HG03442 (cell line): ENCODE measurements around the gene SMAP1.
"Not testable (repeated sequence)": the region's sequence is repeated elsewhere in the genome, so short reads cannot be mapped to it uniquely, and the experiment has no call there.

Source experiments
- ATAC-seq: cut with Tn5 transposase; IDR thresholded peaks from one replicate; pipeline ENCODE4 v1.9.1; 2021; ENCODE audit warnings: mild to moderate bottlenecking, moderate library complexity; ENCODE audit not compliant: unreplicated experiment

The SMAP1 gene

DNA sequence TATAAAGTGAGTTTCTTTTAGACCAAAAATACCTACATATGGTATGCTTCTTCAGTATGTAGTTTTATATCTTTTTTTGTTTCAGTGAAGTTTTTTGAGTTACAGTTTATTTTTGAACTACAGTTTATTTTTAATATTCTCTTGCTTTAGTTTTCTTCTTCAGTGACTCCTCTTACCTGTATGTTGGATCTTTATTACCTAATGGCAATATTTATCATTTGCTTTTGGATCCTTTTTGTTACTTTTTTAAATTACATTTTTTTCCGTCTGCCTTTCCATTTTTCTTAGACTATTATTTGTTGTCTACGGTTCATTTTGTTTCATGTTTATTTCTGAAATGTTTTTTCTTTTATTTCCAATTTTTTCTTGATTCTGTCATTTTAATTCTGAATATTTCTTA, 71.9 kb downstream of the SMAP1 start:
- ATAC-seq, result no peak

DNA sequence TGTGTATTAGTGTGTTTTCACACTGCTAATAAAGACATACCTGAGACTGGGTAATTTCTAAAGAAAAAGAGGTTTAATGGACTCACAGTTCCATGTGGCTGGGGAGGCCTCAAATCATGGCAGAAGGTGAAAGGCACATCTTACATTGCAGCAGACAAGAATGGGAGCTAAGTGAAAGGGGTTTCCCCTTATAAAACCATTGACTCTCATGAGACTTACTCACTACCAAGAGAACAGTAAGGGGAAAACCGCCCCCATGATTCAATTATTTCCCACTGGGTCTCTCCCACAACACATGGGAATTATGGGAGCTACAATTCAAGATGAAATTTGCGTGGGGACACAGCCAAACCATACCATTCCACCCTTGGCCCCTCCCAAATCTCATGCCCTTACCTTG, 73.1 kb downstream of the SMAP1 start:
- ATAC-seq, result not testable (repeated sequence)

DNA sequence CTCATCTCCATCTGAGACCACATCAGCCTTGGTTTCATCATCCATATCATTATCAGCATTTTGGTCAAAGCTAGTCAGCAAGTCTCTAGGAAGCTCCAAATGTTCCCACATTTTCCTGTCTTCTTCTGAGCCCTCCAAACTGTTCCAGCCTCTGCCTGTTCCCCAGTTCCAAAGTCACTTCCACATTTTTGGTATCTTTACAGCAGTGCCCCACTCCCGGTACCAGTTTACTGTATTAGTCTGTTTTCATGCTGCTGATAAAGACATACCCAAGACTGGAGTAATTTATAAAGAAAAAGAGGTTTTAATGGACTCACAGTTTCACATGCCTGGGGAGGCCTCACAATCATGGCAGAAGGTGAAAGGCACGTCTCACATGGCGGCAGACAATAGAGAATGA, 74.8 kb downstream of the SMAP1 start:
- not testable (repeated sequence) for ATAC-seq

DNA sequence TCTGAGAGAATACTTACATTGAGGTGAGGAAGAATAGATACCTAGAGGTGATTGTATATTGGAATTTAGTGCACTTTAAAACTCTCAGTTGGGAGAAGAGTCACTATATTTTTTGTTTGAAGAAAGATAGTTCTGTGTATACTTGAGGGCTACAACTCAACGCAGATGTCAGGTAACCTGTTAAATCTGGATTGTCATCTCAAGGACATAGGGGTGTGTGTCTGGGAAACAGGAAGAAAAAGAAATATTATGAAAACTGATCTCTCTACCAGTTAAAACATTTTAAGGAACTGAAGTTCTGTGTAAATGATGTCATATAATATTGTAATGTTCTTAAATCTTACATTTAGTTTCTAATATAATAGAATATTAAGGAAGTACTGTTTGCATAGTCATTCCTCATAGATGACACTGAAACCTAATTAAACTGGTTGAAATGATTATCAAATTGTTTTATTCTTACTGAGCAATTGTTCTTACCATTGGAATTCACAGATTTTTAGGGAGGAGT, 86.2 kb downstream of the SMAP1 start:
- ATAC-seq, result no peak

DNA sequence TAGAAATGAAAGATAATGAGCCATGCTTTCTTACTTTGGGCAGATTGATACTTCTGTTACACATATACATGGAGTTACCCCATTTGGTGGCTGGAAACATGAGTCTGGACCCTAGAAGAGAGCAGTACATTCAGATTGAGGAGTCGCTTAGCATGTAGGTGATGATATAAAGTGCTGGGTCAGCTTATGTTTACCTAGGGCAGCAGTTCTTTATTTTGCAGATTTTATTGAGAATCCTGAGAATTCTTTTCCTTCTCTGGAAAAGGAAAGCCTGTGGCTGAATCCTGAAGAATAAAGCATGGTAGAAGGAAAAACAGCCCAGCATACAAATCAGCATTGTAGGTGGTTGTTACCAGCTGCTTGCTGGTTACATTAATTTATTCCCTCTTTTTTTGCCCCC, 91.2 kb downstream of the SMAP1 start:
- ATAC-seq, result no peak

DNA sequence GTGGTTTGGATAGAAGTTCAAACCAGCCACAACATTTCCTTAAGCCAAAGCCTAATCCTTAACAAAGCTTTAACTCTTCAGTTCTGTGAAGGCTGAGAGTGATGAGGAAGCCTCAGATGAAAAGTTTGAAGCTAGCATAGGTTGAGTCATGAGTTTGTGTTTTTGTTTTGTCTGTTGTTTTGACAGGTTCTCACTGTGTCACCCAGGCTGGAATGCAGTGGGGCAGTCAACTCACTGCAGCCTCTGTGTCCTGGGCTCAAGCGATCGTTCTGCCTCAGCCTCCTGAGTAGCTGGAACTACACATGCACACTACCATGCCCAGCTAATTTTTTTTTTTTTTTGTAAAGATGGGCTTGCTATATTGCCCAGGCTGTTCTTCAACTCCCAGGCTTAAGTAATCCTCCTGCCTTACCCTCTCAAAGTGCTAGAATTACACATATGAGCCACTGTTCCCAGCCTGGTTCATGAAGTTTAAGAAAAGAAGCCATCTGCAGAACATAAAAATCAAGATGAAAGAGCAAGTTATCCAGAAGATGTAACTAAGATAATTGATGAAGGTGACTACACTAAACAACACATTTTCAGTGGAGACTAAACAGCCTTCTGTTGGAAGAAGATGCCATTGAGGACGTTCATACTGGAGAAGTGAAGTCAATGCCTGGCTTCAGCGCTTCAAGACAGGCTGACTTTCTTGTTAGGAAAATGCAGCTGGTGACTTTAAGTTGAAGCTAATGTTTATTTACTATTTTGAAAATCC, 96.2 kb downstream of the SMAP1 start:
- ATAC-seq, result no peak

DNA sequence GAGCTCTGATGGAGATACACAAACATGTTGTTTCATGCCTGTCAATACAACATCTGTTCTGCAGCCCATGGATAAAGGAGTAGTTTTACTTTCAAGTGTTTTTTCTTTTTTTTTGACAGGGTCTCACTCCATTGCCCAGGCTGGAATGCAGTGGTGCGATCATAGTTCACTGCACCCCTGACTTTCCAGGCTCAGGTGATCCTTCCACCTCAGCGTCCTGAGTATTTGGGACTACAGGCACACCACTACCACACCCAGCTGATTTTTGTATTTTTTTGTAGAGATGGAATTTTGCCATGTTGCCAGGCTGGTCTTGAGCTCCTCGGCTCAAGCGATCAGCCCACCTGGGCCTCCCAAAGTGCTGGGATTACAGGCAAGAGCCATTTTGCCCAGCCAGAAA, 97.0 kb downstream of the SMAP1 start:
- no peak for ATAC-seq

DNA sequence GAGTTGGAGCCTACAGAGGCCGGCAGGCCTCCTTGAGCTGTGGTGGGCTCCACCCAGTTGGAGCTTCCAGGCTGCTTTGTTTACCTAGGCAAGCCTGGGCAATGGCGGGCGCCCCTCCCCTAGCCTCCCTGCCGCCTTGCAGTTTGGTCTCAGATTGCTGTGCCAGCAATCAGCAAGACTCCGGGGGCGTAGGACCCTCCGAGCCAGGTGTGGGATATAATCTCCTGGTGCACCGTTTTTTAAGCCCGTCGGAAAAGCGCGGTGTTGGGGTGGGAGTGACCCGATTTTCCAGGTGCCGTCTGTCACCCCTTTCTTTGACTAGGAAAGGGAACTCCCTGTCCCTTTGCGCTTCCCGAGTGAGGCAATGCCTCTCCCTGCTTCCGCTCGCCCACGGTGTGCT, 103.7 kb downstream of the SMAP1 start:
- ATAC-seq, result not testable (repeated sequence)

DNA sequence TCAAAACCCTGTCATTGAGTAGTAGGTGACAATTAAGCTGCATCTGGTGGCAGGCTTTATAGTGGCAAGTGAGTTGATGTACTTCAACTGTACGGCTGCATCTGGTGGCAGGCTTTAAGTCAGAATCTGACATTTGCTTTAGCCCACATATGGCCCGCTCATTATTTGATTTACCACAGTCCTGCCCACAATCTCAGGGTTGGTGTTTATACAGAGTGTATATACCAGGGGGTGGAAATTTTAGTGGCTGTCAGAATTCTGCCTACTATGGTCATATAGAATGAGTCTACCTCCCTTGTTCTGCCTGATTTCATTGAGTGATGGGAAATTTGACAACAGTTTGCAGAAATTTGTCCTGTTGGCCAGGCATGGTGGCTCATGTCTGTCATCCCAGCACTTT, 112.3 kb downstream of the SMAP1 start:
- no peak for ATAC-seq

DNA sequence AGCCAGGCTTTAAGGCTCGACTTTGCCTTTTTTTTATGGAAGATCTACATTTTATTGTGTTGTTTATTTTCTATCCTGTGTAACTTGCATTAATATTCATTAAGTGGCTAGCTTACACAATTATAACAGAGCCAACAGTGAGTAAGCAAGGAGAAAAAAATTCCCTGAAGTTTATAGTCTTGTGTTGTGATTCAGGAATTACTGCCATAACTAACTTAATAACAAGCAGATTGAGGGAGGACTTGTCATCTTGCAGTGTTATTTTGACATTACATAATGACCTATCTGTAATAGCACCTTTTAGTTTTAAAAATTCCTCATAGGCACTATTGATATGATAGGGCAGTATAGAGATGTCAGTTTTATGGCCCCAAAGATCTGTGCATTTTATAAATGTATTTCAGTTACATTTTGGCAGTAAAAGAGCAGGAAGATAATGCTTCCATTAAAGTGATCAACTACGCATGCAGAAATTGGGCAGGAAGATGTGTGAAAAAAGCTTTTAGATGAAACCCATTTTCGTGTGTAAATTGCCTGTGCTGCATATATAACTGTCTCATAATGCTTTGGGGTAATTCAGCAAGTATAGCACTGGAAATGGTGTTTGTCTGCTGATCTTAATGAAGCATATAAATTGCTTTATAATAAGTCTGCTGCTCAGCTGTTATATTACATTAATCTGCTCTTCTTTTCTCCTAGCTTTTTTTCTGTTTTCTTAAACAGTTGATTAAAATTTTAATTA, 123.0 kb downstream of the SMAP1 start:
- ATAC-seq, result no peak

DNA sequence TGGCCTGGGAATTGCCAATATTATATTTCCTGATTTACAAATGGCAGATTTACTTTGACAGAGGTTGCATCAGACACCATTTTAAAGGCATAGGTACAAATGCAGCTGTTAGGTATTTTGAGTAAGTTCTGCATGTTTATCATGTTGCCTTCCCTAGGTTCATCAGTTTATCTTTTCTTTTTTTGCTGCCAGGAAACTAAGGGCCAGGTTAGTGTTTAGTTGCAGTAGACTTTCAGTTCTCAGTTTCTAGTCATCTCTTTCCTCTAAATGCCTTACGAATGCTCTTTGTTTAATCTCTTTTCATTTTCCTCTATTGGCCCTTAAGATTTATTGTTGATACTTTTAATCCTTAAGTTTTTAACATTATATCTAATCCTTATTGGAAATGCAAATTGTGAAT, 129.9 kb downstream of the SMAP1 start:
- peak; percentile 77 for ATAC-seq

DNA sequence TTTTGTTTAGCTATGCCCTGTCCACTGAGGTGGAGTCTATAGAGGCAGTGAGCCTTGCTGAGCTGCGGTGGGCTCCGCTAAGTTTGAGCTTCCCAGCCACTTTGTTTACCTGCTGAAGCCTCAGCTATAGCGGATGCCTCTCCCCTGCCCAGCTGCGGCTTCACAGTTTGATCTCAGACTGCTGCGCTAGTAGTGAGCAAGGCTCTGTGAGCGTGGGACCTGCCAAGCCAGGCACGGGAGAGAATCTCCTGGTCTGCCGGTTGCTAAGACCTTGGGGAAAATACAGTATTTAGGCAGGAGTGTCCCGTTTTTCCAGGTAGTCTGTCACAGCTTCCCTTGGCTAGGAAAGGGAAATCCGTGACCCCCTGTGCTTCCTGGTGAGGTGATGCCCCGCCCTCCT, 138.4 kb downstream of the SMAP1 start:
- ATAC-seq, result no peak

DNA sequence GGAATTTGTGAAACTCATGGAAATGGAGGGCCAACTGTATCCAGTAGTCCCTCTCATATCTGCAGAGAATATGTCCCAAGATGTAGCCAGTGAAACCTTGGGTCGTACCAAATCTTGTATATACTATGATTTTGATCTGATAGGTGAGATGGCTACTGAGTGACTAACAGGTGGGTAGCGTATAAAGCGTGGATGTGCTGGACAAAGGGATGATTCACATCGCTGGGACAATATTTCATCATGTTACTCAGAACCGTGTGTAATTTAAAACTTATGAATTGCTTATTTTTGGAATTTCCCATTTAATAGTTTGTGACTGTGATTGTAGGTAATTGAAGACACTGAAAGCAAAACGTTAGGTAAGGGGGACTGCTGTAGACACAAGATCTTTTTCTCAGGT, 144.1 kb downstream of the SMAP1 start:
- no peak for ATAC-seq

DNA sequence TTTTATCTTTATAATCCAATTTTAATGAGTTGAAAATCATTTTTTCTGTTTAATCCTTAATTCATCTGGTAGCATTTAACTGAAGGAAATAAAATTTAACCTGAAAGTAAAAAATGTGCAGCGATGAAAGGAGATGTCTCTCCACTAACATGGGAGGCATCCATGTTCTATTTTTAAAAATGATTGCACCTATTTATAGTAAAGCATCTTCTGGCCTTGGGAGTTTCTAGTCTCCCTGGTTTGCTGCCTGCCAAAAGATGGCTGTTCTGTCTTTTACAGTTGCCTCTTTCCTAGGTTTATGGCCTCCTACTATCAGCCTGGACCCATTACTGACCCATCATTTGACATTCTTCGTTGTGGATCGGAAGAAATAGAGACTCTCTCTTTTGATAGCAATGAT, 146.2 kb downstream of the SMAP1 start:
- no peak for ATAC-seq

DNA sequence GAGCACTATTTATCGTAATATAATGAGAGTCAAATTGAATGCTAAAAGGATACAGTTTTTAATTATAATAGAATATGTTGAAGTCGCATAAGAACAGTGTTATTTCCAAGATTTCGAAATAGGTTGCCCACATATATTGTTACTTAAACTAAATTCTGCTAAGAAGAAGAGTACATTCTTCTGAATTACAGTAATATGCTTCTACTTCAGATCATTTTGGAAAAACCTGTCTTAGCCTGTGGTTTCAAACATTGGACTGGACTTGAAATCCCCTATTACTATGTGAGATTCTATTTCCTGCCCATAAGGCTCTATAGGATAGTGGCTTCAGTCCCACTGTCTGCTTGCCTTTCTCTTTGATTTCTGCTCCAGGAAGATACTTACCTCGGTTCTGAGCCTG, 152.0 kb downstream of the SMAP1 start:
- ATAC-seq, result no peak

DNA sequence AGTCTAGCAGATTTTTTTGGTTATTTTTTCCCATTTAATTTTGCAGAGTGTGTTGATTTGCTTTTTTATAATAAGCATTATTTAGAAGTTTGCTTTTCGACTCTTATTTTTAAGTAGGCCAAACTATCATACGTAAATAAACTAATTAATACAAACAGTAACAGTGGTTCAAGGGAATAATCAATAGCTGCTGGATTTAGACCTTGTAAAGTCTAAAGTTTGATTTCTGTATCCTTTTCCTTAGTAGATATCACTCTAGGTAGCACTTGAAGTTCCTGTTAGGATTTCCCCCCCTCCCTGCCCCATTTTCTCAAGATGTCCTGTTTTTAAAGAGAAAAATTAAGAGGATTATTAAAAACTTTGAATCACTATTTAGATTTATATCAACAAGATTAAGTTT, 153.1 kb downstream of the SMAP1 start:
- no peak for ATAC-seq

DNA sequence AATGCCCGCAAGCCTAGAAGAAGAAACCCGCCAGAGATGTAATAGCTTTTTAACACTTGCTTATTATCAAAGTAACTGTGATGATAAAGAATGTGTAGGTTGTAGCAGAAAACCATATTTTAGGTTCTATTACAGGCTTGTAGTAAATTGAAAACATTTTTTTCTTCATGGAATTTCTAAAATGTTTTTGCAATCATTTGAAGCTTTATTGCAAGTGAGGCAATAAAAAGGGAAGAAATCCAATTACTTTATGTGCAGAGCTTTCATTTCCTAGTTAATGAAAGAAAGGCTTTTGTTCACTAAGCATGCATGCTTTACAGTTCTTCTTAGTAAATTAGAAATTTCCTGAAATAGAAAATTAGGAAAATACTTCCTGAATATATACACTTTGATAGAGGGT, 154.1 kb downstream of the SMAP1 start:
- no peak for ATAC-seq

DNA sequence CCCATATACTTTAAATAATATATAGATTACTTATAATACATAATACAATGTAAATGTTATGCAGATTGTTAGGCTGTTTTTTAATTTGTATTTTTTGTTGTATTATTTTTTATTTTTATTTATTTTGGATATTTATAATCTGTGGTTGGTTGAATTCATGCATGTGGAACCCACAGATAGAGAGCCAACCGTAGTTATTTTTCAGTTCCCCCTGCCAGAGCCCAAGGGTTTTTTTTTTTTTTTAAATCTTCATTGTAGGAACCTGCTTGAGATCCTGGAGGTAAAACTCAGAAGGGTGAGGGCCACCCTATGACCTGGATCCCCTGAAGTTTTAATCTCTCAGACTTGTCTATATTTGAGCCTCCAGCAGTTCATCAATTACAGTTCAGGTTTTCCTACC, 156.0 kb downstream of the SMAP1 start:
- ATAC-seq, result no peak

DNA sequence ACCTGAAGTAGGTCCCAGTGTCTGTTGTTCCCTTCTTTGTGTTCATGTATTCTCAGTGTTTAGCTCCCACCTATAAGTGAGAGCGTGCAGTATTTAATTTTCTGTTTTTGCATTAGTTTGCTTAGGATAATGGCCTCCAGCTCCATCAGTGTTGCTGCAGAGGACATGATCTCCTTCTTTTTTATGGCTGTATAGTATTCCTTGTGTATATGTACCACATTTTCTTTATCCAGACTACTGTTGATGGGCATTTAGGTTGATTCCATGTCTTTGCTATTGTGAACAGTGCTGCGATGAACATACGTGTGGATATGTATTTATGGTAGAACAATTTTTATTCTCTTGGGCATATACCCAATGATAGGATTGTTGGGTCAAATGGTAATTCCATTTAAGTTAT, 163.7 kb downstream of the SMAP1 start:
- no peak for ATAC-seq

DNA sequence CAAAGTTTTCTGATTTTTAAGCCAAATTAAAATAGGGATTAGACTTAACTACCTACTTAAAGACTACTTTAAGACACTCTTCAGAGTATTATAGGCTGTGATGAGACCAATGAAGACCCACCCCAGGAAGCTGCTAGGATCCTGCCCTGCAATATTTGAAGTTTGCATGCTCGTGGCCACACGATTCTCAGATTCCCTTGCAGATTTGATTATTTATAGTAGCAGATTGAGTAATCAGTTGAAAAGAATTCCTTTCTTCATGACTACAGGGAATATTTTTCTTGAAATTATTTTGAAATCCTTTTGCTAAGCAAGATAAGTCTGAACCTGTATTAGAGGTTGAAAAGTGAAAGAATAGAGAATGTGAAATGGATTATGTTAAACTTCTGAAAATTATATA, 166.8 kb downstream of the SMAP1 start:
- ATAC-seq, result no peak

DNA sequence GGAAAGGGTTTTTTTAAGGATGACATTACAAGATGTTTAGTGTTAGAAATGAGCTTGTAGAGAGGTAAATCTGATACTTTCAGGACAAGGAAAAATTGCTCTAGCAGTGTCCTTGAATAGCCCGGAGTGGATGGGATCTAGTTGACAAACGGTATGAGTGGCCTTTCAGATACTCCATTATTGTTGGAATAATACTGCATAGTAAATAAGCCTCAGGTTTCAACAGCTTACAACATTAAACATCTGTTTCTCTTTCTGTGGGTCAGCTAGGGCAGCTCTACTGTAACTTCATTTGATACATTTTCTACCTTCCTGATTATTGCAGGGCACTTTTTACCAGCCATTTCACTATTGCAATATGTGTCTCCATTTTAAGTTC, 171.2 kb downstream of the SMAP1 start:
- ATAC-seq, result no peak
